ENCODE data around the gene PTTG1.

GRCh38 chr5:160423099-160423498, 1.4 kb downstream of the PTTG1 start:
- TF ChIP-seq, protein P1, sequence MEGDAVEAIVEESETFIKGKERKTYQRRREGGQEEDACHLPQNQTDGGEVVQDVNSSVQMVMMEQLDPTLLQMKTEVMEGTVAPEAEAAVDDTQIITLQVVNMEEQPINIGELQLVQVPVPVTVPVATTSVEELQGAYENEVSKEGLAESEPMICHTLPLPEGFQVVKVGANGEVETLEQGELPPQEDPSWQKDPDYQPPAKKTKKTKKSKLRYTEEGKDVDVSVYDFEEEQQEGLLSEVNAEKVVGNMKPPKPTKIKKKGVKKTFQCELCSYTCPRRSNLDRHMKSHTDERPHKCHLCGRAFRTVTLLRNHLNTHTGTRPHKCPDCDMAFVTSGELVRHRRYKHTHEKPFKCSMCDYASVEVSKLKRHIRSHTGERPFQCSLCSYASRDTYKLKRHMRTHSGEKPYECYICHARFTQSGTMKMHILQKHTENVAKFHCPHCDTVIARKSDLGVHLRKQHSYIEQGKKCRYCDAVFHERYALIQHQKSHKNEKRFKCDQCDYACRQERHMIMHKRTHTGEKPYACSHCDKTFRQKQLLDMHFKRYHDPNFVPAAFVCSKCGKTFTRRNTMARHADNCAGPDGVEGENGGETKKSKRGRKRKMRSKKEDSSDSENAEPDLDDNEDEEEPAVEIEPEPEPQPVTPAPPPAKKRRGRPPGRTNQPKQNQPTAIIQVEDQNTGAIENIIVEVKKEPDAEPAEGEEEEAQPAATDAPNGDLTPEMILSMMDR (IDR thresholded peaks at IDR 0.05), result no peak
- TF ChIP-seq POLR2A (IDR thresholded peaks at IDR 0.05), result no peak
